GM13977 (cell line): Measurements from ENCODE around the gene SCYGR3.

Experiments used
- DNase-seq: peaks from one replicate; pipeline ENCODE4 v3.0.0; 2012; ENCODE audit warnings: low spot score
- in situ Hi-C: fragments of 300-500 bp; cut with MboI; formaldehyde crosslinking; loops from one replicate; pipeline ENCODE4 v1.12.0; 2022; ENCODE audit warnings: low sequenced_read_pairs, low pct_unique_long_range_greater_than_20kb, mixed read lengths, inconsistent platforms; ENCODE audit not compliant: unreplicated experiment
- TF ChIP-seq, protein P1 (sequence below): IDR thresholded peaks from 2 replicates; pipeline ENCODE4 v1.5.1; 2012; ENCODE audit warnings: mild to moderate bottlenecking, control low read depth; ENCODE audit not compliant: insufficient read depth; ENCODE audit errors: extremely low read depth, missing control alignments

SCYGR3 gene, protein sequence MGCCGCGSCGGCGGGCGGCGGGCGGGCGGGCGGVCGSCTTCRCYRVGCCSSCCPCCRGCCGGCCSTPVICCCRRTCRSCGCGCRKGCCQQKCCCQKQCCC

GRCh38 chr2:227614740-227615139 is at the start of gene SCYGR3:
SCYGR3 (minus strand) TSS chr2:227614840; CDS start chr2:227614840, 0 bp downstream.
- peak; percentile 8 for DNase-seq
- TF ChIP-seq, protein P1, sequence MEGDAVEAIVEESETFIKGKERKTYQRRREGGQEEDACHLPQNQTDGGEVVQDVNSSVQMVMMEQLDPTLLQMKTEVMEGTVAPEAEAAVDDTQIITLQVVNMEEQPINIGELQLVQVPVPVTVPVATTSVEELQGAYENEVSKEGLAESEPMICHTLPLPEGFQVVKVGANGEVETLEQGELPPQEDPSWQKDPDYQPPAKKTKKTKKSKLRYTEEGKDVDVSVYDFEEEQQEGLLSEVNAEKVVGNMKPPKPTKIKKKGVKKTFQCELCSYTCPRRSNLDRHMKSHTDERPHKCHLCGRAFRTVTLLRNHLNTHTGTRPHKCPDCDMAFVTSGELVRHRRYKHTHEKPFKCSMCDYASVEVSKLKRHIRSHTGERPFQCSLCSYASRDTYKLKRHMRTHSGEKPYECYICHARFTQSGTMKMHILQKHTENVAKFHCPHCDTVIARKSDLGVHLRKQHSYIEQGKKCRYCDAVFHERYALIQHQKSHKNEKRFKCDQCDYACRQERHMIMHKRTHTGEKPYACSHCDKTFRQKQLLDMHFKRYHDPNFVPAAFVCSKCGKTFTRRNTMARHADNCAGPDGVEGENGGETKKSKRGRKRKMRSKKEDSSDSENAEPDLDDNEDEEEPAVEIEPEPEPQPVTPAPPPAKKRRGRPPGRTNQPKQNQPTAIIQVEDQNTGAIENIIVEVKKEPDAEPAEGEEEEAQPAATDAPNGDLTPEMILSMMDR = no peak
- in situ Hi-C loops = no loop called here

DNA sequence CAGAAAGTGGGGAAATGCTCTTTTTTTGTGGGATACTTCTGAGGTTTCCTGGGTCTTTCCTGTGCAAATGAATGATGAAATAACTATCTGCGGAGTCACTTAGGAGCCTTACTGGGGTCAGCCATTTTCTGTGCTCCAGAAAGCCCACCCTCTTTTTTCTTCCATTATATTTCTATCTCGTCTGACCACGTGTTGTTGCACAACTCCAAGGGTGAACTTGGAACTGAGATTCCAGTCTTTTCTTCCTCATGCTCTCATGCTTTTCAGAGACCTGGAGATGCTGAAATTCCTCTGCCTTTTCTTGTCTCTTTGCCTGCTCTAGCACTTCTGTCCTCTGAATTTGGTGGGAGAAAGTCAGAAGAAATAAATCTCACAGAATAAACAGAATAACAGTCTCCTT is 47.2 kb upstream of the SCYGR3 start:
- DNase-seq = no peak
- TF ChIP-seq, protein P1 = no peak
- in situ Hi-C loops = loop anchor here (25.0 kb wide), 1 partner anchor 200 kb away; the partner anchor contains the start of gene DAW1

DNA sequence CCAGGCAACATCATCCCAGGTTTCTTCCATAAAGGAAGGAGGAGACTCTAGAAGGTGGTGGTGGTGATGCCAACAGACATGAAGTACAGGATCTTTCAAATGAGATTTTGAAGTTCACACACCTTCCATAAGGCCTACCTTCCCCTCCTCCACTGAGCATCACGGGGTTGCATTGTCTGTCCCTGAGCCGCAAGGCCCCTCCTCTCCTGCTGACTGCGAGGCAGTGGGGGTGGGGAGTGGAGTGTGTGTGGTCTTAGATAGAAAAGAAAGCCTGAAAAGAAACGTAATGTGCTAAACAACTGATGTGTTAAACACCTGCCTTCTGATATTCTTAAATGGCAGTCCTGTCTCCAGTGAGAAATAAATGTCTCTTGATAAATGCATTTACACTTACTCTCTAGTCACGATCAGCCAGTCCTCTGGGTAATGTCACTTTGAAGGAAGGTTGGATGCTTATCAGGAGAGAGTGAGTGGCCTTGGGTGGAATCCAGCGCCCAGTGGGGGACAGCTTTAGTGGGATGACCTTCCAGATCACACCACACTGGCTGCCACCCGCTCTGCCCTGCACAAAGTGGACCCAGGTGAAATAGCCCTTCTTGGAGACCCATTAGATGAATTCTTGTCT is 46.5 kb upstream of the SCYGR3 start:
- TF ChIP-seq, protein P1 = no peak
- DNase-seq = no peak
- in situ Hi-C loops = loop anchor here (25.0 kb wide), 1 partner anchor 201 kb away; the partner anchor contains the start of gene DAW1

- in situ Hi-C loops = loop anchor here (25.0 kb wide), 1 partner anchor 205 kb away; the partner anchor contains the start of gene DAW1
- TF ChIP-seq, protein P1 = no peak
- no peak for DNase-seq
Observed at GRCh38 chr2:227657199-227657845, 42.7 kb upstream of the SCYGR3 start.

DNA sequence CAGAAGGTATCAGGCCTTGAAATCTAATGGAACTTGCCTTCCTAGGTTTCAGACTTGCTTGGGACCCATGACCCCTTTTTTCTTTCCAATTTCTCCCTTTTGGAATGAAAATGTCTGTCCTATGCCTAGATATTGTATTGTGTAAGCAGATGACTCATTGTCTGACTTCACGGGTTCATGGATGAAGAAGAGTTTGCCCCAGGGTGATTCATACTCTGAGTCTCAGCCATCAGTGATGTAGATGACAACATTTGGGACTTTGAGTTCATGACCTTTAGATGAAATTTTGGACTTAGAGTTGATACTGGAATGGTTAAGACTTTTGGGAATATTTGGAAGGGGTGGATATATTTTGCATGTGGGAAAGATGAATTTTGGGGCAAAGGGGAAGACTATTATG is 40.8 kb upstream of the SCYGR3 start:
- no peak for DNase-seq
- TF ChIP-seq, protein P1 = no peak
- in situ Hi-C loops = loop anchor here (25.0 kb wide), 1 partner anchor 207 kb away; the partner anchor contains the start of gene DAW1

GRCh38 chr2:227654426-227654825 is 39.8 kb upstream of the SCYGR3 start:
- in situ Hi-C loops = loop anchor here (25.0 kb wide), 1 partner anchor 208 kb away; the partner anchor contains the start of gene DAW1
- no peak for DNase-seq
- TF ChIP-seq, protein P1 = no peak
